Activated T-helper 17 cell treated with anti-CD3 and anti-CD28 coated beads, Interleukin-2, amount 50 U/mL, for 72 hours (primary cell): ENCODE measurements around the gene ABL1. TPM values are rescaled to one million over a fixed set of nuclear protein-coding genes. Genes with fewer than 3 reads are reported as not detected.

Experiments used
- ATAC-seq: fragments of 150-1000 bp; cut with Tn5 transposase; replicated peaks from 2 replicates; pipeline ENCODE4 v1.10.0; 2021; ENCODE audit warnings: mild to moderate bottlenecking, moderate library complexity
- H3K27ac Mint-ChIP-seq: one replicate; pipeline ENCODE4 v1.8.0; 2022; ENCODE audit warnings: mixed read lengths
- H3K27me3 Mint-ChIP-seq: one replicate; pipeline ENCODE4 v1.8.0; 2022; ENCODE audit warnings: mixed read lengths
- H3K36me3 Mint-ChIP-seq: one replicate; pipeline ENCODE4 v1.8.0; 2022; ENCODE audit warnings: low read depth, mild to moderate bottlenecking, mixed read lengths
- H3K4me1 Mint-ChIP-seq: one replicate; pipeline ENCODE4 v1.8.0; 2022; ENCODE audit warnings: mixed read lengths
- H3K4me3 Mint-ChIP-seq: one replicate; pipeline ENCODE4 v1.8.0; 2022; ENCODE audit warnings: mild to moderate bottlenecking, mixed read lengths
- H3K9me3 Mint-ChIP-seq: one replicate; pipeline ENCODE4 v1.8.0; 2022; ENCODE audit warnings: mixed read lengths
- total RNA-seq, 2 donors: library from RNA; stranded (reverse); gene quantifications; one replicate each; pipeline ENCODE4 v1.2.3, GENCODE V29; 2022

The ABL1 gene
- total RNA-seq, 2 donors from 2014 or later = 19.5 to 35.9 TPM

DNA sequence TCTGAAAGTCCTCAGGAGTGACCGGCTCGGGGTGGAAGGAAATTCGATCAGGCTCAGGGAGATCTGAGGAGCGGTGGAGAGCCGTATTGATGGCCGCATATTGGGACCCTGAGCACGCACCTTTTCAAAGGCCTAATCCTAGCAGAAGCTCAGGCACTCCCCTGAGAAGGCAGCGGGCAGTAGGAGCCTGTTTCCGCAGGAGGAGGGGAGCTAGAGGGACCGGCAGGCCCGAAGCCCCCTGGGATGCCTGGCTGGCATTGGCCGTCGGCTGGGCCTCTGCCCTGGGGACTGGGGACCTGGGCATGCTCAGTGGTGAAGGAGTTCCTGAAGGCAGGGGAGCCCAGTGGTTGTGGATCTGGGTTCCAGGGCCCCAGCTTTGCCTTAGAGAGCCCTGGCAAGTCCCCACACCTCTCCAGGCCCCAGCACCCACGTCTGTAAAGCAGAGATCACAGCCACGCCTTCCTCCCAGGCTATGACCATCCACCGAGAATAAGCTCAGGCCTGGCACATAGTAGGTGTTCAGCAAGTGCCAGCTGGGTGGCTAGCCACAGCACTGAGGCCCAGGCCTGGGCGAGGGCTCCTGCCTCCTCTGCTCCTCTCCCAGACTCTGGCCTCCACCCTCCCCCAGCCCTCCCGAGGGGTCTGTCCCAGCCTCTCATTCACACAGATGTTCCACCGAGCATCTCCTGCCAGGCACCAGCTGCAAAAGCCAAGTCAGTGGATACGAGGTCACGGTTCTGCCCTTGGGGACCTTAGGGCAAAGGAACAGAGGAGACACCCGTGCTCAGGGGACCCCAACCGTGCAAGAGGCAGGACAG is 78.8 kb downstream of the ABL1 start:
- H3K27me3 Mint-ChIP-seq = no peaks in the 10 kb centered on the region
- H3K27ac Mint-ChIP-seq = no peak overlapping the region
- H3K4me1 Mint-ChIP-seq = no peaks in the 10 kb centered on the region
- H3K9me3 Mint-ChIP-seq = no peaks in the 10 kb centered on the region
- no peak overlapping the region for H3K4me3 Mint-ChIP-seq
- H3K36me3 Mint-ChIP-seq = no peaks in the 10 kb centered on the region
- no peak for ATAC-seq

DNA sequence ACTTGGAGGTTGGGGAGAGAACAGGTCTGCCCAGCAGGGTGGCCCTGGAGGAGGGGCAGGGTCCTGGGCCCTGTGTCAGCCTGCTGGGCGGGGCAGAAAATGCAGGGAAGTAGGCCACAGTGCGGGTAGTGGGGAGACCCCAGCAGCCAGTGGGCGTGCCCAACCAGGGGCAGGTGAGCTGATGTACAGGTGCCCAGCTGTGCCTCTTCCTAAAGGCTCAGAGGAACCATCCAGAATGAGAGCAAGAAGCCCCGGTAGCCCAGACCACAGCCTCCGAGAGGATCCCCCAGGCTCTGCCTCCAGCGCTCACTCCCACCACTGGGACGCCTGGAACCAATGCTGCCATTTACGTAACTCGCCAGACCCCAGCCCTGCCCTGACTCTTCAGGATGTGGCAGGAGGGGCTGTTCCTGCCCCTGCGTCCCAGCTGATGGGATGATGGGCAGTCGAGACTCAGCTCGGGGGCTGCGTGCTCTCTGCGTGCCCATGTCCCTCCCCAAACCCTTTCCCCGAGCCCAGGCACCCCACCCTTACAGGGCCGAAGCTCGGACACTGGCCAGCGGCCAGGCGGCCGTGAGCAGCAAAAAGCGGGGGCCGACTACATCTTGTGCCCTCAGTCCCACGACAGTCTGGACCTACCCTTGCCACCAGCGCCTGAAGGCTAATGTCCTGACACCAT is 79.5 kb downstream of the ABL1 start:
- Mint-ChIP-seq H3K27ac (no peak overlapping the region), H3K4me1 (no peaks in the 10 kb centered on the region), H3K4me3 (no peak overlapping the region), H3K36me3 (no peaks in the 10 kb centered on the region), H3K9me3 (no peaks in the 10 kb centered on the region), H3K27me3 (no peaks in the 10 kb centered on the region)
- no peak for ATAC-seq

DNA sequence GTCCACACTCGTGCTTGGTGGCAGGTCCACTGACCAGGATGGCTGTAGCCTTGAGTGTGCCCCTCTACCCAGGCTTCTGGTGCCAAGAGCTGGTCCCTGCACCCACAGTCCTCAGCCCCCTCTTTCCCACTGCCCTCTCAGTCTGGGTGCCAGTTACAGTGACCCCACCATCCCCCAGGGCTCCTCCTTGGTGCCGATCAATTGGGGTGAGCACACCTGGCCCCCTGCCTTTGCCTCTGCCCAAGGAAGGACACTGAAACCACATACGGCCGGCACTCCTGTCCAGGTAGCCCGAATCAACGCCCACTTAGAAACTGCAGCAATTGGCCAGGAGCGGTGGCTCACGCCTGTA is 80.0 kb downstream of the ABL1 start:
- H3K36me3 Mint-ChIP-seq = no peaks in the 10 kb centered on the region
- no peaks in the 10 kb centered on the region for H3K4me1 Mint-ChIP-seq
- H3K27me3 Mint-ChIP-seq = no peaks in the 10 kb centered on the region
- no peak for ATAC-seq
- H3K9me3 Mint-ChIP-seq = no peaks in the 10 kb centered on the region
- no peak overlapping the region for H3K27ac Mint-ChIP-seq
- H3K4me3 Mint-ChIP-seq = no peak overlapping the region

DNA sequence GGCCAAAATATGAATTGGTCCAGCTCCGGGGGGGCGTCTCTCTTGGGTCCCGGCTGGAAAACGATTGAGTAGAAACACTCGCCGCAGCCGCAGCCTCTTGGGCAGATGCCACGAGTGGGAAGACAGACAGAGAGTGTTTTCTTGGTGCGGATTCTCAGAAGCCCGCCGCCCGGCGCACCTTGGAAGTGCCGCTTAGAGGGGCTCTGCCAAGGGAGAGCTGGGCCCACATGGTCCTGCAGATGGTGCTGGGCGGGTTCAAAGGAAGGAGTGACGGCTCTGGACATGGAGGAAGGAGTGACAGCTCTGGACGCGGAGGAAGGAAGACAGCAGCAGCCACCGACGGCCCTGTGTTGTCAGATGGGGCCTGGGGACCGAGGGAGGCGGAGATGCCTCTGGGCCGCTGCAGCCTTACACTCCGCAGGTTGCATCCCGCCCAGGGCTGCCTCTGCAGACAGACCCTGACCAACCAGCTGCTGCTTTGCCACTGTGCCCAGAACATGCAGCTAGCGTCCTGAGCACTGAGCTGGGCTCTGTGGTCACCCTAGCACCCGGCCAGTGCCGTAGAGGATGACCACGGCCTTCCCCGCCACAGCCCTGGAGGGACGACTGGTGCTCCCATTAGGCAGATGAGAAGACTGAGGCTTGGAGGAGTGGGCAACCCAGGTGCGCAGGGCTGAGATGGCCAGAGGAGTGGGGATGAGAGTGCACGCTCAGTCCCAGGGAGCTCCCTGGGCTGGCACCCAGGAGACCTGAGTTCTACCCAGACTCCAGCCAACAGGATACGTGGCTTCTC is 82.3 kb downstream of the ABL1 start:
- H3K27ac Mint-ChIP-seq = no peak overlapping the region
- no peaks in the 10 kb centered on the region for H3K4me1 Mint-ChIP-seq
- H3K27me3 Mint-ChIP-seq = peaks cover under 1% of the 10 kb centered on the region
- no peaks in the 10 kb centered on the region for H3K9me3 Mint-ChIP-seq
- H3K36me3 Mint-ChIP-seq = no peaks in the 10 kb centered on the region
- H3K4me3 Mint-ChIP-seq = no peak overlapping the region
- no peak for ATAC-seq

DNA sequence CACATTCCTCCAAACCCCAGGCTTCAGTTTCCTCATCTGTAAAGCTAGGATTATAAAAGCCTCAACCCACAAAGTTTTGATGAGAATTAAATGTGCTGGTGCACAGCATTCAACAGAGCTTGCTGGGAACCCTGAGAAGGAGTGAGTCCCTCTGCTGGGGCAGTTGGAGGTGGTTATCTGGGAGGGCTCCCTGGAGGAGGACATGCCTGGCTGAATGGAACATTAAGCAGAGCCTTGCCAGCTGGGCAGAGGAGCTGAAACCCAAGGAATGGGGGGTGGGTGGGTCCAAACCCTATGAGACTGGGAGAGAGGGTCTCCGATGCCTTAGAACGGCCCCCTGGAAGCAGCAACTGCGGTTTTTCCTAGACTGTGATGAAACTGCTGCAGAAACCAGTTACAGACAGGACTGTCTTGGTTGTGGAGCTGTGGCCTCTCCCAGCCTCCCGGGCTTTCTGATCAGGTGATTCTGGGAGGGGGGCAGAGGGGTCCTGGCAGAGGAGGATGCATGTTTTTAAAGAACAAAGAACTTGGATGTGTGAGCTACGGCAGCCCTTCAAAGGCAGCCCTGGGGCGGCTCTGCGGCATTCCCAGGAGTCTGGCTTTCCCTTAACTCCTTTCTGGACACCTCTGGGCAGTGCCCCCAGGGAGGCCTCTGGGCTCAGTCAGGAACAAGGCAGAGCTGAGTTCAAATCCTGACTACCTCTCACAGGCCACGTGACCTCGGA is 83.2 kb downstream of the ABL1 start:
- Mint-ChIP-seq H3K9me3 (no peaks in the 10 kb centered on the region), H3K36me3 (no peaks in the 10 kb centered on the region), H3K4me1 (no peaks in the 10 kb centered on the region), H3K4me3 (no peak overlapping the region), H3K27ac (no peak overlapping the region), H3K27me3 (peaks cover 8% of the 10 kb centered on the region)
- no peak for ATAC-seq

DNA sequence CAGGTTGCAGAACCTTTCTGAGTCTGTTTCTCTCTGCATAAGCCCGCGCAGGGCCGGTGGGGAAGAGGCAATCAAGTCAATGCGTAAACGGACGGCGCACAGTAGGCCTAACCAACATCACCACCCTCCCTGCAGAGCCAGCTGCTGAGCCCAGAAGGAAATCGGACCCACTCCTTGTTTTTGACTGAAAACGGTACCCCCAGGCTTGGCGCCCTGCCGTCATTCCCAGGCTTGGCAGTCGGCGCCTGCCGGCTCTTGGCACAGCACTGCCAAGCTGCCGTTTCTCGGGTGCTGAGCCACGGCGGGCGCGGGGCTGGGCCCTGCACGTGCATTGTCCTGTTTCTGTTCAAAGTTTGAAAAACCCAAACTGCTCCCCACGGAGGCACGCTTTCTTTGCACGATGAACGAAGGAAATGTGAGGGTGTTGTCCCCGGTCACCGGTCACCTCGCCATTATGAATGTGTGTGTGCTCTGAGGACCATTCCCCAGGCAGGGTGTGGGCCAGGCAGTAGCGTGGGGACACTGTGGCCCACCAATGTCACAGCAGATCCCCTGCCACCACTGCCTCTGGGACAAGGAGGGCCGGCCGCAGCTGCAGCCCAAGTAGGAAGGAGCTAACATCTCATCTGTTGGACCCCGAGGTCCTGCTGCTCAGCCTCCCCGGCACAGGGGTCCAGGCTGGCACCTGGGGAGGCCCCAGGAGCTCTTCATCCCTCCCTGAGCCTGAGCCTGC is 83.9 kb downstream of the ABL1 start:
- ATAC-seq = no peak
- Mint-ChIP-seq H3K4me1 (no peaks in the 10 kb centered on the region), H3K36me3 (no peaks in the 10 kb centered on the region), H3K27me3 (peaks cover 8% of the 10 kb centered on the region), H3K27ac (no peak overlapping the region), H3K9me3 (no peaks in the 10 kb centered on the region), H3K4me3 (no peak overlapping the region)

DNA sequence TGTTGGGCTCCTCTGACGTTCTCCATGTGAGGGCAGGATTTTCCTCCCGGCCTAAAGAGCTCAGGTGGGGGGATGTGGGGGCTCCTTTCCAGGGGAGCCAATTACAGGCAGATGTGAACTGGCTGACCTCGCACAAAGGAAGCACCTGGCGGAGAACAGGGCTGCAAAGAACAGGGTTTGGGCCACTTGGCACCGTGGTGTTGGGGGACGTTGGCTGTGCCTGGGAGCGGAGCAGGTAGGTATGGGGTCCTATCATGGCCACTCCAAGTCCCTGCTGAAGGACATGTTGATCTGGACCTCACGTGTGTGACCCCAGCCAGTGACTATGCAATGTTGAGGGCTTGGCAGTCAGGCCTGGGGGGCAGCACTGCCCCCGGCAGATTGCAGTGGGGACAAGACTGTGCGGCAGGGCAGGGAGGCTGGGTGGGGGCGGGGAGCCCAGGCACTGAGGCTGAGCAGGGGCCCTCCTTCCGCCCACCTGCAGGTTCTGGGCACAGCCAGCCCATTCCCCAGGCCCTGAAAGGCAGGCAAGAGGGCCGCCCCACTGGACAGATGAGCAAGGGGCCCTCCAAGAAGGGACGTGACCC is 84.6 kb downstream of the ABL1 start:
- no peak for ATAC-seq
- H3K36me3 Mint-ChIP-seq = no peaks in the 10 kb centered on the region
- peaks cover 8% of the 10 kb centered on the region for H3K27me3 Mint-ChIP-seq
- H3K27ac Mint-ChIP-seq = no peak overlapping the region
- no peaks in the 10 kb centered on the region for H3K9me3 Mint-ChIP-seq
- H3K4me1 Mint-ChIP-seq = no peaks in the 10 kb centered on the region
- no peak overlapping the region for H3K4me3 Mint-ChIP-seq

DNA sequence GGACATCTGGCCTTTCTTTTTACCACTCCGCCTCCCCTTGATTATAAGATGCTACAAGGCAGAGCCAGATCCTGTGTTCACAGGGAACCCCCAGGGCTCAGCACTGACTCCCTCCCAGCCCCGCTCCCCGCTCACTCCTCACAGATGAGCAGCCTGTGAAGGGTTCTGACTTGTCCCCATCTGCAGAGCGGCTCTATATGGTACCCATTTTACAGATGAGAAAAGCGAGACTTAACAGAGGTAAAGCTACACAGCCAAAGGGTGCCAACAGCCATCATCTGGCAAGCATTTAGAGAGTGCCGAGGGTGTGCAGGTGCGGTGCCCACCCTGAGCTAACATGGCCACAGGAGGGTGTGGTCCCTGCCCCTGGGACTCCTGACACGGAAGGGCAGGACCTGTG is 85.2 kb downstream of the ABL1 start:
- no peak overlapping the region for H3K4me3 Mint-ChIP-seq
- no peaks in the 10 kb centered on the region for H3K36me3 Mint-ChIP-seq
- H3K27ac Mint-ChIP-seq = no peak overlapping the region
- H3K9me3 Mint-ChIP-seq = no peaks in the 10 kb centered on the region
- peaks cover 8% of the 10 kb centered on the region for H3K27me3 Mint-ChIP-seq
- ATAC-seq = no peak
- no peaks in the 10 kb centered on the region for H3K4me1 Mint-ChIP-seq

DNA sequence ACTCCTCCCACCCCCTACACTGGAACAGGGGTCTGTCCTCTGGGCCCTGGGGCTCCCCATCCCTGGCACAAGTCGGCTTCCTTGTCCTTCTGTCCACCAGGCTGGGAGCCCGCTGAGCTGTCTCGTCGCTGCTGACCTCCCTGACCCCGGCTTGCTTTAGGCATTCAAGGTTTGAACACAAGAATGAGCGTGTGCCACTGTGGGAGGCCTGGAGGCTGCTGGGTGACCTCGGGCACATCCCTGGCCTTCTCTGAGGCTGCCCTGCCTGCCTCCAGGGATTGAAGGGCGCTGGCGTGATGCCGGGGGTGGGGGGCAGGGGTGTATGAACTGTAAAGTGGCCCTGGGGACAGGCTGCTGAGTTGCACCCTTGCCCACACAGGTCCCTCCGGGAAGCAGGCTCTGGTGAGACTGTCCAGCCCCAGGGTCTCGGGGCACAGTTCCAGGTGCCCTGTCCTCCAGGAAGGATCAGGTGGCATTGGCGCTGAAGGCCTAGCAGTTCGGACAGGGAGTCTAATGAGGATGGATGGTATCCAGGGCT is 85.8 kb downstream of the ABL1 start:
- ATAC-seq = no peak

DNA sequence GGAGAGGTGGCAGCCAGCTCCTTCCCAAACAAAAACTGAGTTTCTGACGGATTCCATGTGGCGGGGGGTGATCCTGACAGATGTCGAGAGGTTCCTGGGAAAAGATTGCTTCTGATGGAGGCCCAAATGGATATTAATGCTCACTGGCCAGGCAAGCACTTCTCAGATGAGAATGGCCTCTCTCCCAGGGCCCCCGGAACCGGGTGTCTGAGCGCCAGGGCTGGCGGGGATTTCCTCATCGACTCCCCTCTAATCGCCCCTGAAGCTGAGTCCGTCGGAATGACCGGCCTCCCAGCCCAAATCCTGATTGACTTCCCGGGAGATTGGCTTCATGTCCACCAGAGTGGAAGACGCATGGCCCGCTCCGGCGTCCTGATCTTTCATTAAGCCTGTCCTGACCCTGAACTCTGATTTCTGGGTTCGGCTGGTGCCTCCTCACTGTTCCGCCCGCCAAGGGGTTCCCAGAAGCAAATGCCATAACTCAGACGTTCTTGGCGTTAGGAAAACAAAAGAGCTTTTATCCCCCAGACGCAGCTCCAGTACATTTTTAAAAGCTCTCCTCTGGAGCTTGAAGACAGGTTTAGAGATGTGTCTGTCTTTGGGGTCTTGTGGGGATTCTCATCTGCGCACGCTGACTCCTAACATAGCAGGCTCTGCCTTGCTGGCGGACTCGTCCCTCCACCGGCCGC is 86.4 kb downstream of the ABL1 start:
- no peak overlapping the region for H3K4me3 Mint-ChIP-seq
- H3K4me1 Mint-ChIP-seq = no peaks in the 10 kb centered on the region
- ATAC-seq = no peak
- no peaks in the 10 kb centered on the region for H3K36me3 Mint-ChIP-seq
- H3K27me3 Mint-ChIP-seq = peaks cover 8% of the 10 kb centered on the region
- no peaks in the 10 kb centered on the region for H3K9me3 Mint-ChIP-seq
- no peak overlapping the region for H3K27ac Mint-ChIP-seq

More for the DNA sequence above, 85.8 kb downstream of the ABL1 start:
- no peak overlapping the region for H3K27ac Mint-ChIP-seq
- H3K9me3 Mint-ChIP-seq = no peaks in the 10 kb centered on the region
- no peak overlapping the region for H3K4me3 Mint-ChIP-seq
- no peaks in the 10 kb centered on the region for H3K36me3 Mint-ChIP-seq
- peaks cover 8% of the 10 kb centered on the region for H3K27me3 Mint-ChIP-seq
- H3K4me1 Mint-ChIP-seq = no peaks in the 10 kb centered on the region

DNA sequence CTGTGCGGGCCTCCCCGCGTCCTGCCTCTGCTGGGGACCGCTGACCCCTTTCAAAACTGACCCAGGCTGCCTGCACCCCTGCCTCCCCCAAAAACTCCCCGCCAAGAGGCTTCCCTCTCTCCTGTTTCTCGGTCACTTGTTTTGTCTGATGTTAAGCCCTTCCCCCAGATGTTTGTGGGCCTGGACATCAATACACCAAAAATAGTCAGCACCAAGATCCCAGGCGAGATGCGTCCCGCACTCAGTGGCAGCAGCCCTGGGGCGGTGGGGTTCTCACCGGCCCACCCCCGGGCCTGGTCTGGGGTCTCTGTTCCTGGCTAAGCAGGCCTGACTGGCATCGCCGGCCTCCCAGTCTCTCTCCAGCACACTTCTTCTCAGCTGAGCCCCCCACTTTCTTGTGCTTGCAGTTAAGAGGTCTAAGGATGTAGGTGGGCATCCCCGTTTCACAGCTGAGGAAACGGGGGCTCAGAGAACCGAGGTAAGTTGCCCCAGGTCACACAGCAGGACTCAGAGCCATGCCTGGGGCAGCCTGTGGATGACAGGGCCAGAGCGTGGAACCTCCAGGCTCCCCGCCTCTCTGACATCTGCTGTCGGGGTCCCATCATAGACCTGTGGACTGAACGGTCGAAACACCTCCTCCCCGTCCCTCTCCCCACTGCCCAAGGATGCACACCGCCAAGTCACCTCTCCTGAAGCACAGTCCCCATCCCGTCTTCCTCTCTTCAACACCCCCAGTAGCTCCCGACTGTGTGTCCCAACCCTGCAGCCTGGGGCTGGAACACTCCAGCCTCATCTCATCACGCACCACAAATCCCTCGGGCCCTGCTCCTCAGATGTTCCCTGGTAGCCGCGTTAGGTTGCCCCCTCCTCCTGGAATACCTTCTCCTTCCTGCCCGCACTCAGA is 87.2 kb downstream of the ABL1 start:
- ATAC-seq = no peak
- Mint-ChIP-seq H3K9me3 (no peaks in the 10 kb centered on the region), H3K27ac (no peak overlapping the region), H3K36me3 (no peaks in the 10 kb centered on the region), H3K4me1 (no peaks in the 10 kb centered on the region), H3K27me3 (peaks cover 8% of the 10 kb centered on the region), H3K4me3 (no peak overlapping the region)

DNA sequence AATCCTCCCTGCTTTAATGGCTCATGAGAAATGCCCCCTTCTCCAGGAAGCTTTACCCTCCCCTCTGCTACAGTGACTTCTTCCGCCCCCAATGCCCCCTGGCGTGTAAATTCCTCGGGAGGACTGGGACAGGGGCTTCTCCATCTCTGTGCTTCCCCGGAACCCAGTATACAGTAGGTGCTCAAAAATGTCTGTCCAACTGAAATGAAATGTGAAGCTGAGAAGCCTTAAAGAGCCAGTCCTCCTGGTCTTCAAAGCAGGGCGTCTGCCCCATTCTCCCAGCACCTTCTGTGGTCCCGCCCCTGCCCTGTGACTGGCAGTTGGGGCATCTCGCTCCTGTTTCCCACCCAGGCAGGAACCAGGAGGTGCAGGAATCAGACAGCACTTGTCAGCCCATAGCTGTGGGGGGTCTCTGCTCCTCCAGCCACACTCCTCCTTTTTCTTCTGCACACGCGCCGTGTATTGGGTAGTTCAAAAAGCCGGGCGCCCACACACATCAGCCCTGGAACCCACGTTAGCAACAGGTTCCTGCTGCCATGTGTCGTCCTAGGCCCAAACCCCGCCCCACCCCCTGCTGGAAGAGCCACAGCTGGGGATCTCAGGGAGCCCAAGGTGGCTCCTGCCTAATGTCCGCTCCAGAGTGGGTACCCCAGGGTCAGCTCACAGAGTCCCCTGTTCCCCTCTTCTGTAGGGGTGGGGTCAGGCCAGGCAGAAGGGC is 88.0 kb downstream of the ABL1 start:
- ATAC-seq = no peak
- H3K27me3 Mint-ChIP-seq = peaks cover 9% of the 10 kb centered on the region
- no peaks in the 10 kb centered on the region for H3K36me3 Mint-ChIP-seq
- H3K9me3 Mint-ChIP-seq = no peaks in the 10 kb centered on the region
- H3K4me1 Mint-ChIP-seq = no peaks in the 10 kb centered on the region
- H3K27ac Mint-ChIP-seq = no peak overlapping the region
- no peak overlapping the region for H3K4me3 Mint-ChIP-seq
